Measurements from ENCODE around the gene GATA6.

GATA6 gene

GRCh38 chr18:22166069-22166950, 3.1 kb upstream of the GATA6 start:
- no peak for DNase-seq (ENCODE audit: low spot score)

- no peak for DNase-seq (ENCODE audit: low spot score)
Observed at GRCh38 chr18:22167091-22167470, 2.3 kb upstream of the GATA6 start.

DNA sequence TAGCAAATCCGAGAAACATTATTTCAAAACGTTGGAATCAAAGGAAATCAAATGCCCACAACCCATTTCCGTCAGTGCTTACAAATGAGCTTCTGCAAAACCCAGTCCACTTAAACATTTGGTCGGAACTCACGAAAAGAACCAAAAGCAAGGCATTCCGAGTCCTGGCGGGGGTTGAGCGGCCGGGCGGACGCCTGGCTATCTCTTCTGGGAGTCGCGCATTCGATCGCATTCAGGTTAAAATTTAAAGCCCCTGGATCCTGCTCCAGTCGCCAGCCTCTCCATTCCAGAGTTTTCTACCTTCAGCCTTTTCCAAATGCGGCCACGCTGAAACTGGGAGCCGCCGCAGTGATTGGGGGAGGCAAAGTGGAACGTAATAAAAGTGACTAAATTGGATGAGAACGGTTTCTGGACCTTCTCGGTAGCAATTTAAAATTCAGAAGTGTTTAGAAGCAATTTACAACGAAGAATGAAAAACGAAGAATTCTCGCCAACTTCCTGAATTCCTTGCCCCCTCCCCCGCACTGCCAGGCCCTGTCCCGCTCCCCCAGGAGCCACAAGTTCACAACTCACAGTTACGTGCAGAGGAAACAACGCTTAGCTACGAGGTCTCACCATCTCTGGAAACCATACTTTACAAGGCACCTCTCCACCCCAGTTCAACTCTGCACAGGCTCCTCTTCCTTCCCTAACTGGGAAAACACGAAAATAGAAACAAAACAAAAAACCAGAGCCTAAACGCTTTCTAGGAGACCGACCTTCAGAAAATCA, 1.7 kb upstream of the GATA6 start:
- DNase-seq (ENCODE audit: low spot score) = no peak

GRCh38 chr18:22168360-22168921, 948 bp upstream of the GATA6 start:
- DNase-seq (ENCODE audit: low spot score) = no peak

DNA sequence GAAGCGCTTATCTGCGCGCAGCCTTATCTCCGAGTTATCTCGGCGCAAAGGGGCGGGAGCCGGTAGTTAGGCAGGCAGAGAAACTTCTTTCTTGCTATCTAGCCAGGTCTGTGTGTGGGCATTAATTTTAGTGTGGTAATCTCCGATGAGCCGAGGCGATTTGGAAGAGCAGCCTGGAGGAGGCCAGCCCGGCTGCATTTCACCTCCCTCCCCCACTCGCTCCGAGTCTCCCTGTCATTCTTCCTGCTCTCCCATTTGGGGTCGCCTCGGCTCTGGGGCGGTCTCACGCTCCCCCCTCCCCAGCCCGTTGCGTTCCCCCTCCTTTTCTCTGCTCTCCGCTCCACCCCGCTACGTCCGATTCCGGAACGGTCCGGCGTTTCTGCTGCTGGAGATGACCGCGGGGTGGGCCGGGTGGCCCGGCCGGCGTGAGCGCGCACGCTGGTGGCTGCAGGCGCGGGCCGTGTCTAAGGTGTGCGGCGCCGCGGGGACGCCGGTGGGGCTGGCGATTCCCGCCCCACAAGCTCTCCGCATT, 566 bp downstream of the GATA6 start:
- no peak for DNase-seq (ENCODE audit: low spot score)

- no peak for DNase-seq (ENCODE audit: low spot score)
Observed at GRCh38 chr18:22170421-22171257, 1.2 kb downstream of the GATA6 start.

- no peak for DNase-seq (ENCODE audit: low spot score)
Observed at GRCh38 chr18:22171258-22172119, 2.1 kb downstream of the GATA6 start.

GRCh38 chr18:22172120-22172582, 2.8 kb downstream of the GATA6 start:
- no peak for DNase-seq (ENCODE audit: low spot score)

DNA sequence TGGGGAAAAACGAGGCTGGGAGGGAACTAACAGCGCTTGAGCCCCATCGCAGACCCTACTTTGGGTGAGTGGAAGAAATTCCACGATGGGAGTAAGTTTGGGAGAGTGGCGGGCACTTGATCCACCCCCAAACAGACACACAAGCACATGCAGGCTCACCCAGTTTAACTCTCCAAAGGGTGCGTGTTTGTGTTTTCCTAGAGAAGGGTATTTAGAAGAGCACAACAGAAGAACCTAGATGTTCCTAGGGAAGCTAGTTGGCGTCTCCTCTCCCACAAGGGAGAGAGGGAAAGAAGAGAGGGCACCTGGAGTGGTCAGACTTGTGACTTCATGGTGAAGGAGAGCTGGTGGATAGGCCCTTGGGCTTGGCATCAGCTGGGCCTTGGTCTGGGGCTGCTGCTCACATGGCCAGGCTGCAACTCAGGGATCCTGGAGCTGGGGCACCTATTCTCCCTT, 3.2 kb downstream of the GATA6 start:
- no peak for DNase-seq (ENCODE audit: low spot score)

DNA sequence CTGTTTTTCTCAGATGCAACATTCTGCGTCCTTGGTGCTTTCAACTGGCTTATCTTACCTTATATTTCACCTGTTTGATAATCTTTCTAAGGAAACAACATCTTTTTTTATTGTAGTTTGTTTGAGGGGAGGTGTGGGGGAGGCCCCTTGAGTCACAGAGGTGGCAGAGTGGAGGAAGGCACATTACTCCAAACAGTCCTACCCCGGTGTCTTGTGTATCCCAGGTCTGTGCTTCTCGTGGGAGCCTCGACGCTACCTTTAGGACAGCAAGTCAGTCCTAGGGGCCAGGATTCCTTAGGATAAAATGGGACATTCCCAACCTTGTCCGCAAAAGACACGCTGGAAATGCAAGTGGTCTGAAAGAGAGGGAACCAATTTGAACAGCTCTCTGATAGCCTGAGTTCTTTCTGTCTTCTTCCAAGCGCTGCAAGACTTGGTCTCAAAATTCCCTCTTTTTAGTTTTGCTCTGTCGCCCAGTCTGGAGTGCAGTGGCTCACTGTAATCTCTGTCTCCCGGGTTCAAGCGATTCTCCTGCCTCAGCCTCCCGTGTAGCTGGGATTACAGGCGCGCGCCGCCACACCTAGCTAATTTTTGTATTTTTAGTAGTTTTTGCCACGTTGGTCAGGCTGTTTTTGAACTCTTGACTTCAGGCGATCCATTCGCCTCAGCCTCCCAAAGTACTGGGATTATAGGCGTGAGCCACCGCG, 4.0 kb downstream of the GATA6 start:
- no peak for DNase-seq (ENCODE audit: low spot score)

- no peak for DNase-seq (ENCODE audit: low spot score)
Observed at GRCh38 chr18:22173928-22174301, 4.5 kb downstream of the GATA6 start.

GRCh38 chr18:22174341-22175145, 5.2 kb downstream of the GATA6 start:
- no peak for DNase-seq (ENCODE audit: low spot score)

DNA sequence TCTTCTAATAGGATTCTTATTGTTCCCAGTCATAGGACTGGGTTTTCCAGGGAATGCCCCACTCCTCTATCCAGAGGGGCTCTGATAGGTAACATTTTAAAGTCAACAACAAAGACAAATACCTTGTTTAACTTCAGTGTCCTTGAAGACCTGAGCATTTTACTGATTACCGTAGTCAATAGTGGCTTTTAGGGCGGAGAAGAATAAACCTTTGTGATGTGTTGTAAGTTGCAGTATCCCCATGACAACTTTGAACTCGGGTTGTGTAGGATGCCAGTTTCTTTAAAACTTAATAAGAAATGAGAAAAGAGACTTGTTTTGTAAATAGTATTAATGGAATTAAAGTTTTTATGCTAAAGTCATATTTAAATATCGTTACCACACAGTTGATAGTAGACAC, 6.0 kb downstream of the GATA6 start:
- no peak for DNase-seq (ENCODE audit: low spot score)

- no peak for DNase-seq (ENCODE audit: low spot score)
Observed at GRCh38 chr18:22176420-22177326, 7.3 kb downstream of the GATA6 start.

- DNase-seq (ENCODE audit: low spot score) = no peak
Observed at GRCh38 chr18:22177327-22177871, 8.0 kb downstream of the GATA6 start.

DNA sequence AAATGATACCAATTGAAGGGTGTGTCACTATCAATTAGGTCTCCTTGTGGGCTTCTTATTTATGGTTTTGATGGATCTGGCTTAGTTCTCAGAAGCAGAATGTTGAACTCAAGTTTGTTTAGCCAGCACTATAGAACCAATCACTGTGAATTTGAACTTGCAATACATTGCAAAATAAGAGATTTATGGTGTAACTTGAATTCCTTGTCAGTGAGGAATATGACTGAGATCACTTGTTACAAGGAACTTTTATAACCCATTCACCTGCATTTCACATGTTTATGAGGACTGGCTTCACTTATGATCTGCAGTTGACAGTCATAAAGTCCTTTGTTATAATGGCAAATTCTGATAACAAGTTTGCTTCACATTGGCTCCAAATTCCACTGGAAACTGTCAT, 9.8 kb downstream of the GATA6 start:
- no peak for DNase-seq (ENCODE audit: low spot score)

- DNase-seq (ENCODE audit: low spot score) = no peak
Observed at GRCh38 chr18:22179631-22180030, 10.2 kb downstream of the GATA6 start.

GRCh38 chr18:22180722-22181121, 11.3 kb downstream of the GATA6 start:
- no peak for DNase-seq (ENCODE audit: low spot score)
